Ammon's horn (tissue), 1 donor: Measurements from ENCODE around the gene ZBTB20.

Experiments
- DNase-seq: peaks from one replicate; pipeline ENCODE4 v3.0.0-alpha.2; 2016; ENCODE audit warnings: low spot score

ZBTB20 gene

DNA sequence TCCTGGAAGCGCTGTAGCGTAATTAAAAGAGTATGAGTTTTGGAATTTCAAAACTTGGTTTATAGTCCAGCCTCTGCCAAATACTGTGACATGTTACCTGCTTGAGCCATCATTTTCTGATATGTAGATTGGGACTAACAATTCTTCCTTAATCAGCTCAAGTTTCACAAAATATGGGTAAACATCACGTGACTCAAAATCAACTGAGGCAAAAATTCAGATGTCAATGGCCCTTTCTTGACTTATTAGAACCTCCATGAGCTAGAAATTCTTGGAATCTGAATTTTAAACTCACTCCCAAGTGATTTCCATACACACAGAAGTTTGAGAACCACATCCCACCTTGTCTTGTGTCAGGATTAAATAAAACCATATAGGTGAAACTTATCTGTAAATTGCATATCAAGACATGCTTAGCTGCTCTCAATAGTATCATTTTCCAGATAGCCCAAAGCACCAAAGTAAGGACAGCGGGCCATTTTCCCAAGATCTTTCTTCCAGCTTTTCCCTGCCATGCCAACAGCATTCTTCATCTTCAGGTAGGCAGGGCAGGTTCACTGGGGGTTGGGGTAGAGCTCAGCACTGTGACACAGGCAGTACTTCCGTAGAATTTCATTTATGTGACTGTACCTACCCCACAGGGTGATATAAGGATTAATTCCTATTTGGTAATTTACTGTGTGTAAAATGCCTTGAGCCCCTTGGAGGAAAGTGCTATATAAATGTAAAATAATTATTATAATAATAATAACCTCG is 474.2 kb downstream of the ZBTB20 start:
- no peak for DNase-seq

DNA sequence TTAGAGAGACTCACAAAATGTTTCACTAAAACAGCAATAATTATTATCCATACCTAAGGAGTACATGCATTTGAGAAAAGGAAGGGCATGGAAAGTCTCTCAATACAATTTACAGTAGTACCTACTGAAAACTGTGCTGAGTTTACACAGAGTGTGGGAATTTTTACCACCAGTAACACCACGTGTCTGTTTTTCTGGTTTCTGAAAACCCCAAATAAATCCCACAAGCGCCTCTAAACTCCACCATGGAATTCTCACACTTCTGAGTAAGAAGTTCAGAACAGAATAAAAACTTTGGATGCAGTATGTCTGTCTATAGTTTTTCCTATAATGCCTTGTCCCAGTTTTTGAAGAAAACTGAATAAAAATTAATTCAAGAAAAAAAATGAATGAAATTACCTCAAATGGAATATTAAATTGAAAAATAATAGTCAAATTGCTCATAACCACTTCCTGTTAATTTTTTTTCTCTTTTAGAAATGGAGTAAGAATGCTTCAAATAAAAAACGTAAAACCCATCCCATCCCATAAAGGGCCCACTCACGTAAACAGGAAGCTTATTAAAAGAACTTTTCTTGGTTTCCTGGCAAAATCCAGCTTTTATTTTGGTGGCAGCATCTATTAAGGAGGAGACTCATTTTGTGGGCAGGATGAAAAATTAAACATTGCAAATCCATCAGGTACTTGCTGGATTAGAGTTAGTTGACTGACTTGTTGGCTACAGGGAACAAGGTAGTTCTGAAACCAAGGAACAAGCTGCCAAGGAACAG is 475.2 kb downstream of the ZBTB20 start:
- DNase-seq, result no peak

DNA sequence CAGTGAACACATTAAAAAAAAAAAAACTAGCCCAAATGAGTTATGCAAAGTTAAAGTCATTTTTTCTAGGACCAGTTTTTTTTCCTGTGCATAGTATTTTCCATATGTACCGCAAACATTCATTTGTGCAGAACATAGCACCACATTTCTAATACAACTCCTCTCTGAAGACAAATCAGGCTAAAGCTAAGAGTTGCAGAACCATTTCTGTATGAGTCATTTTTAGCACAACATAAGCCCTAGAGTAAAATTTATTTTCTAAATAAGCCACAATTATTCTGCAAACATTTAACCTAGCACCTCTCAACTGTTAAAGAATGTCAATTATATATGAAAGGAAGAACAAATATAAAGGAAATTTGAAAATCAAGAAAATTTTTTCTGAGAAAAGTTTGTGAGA is 477.5 kb downstream of the ZBTB20 start:
- no peak for DNase-seq

- no peak for DNase-seq
Observed at GRCh38 chr3:114668099-114668498, 479.0 kb downstream of the ZBTB20 start.

GRCh38 chr3:114666623-114667022 is 480.5 kb downstream of the ZBTB20 start:
- DNase-seq, result no peak

GRCh38 chr3:114664006-114664405 is 483.1 kb downstream of the ZBTB20 start:
- DNase-seq, result no peak

DNA sequence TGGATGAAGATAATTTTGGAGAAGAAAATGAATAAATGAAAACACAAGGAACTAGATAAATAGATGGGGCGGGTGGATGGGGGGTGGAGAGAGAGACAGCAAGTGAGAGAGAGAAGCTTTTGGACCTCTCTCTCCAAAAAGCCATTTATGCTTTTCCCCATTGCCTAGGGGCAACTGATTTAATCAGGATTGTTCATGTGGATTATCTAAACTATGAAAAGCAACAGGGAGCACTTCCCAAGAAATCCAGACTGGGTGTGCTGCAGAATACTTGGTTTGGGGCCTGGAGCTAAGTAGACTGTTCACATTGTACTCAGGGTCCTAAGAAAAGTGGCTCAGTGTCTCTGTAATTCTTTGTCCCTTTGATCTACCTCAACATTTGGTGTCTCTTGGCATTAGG is 486.3 kb downstream of the ZBTB20 start:
- DNase-seq, result no peak

DNA sequence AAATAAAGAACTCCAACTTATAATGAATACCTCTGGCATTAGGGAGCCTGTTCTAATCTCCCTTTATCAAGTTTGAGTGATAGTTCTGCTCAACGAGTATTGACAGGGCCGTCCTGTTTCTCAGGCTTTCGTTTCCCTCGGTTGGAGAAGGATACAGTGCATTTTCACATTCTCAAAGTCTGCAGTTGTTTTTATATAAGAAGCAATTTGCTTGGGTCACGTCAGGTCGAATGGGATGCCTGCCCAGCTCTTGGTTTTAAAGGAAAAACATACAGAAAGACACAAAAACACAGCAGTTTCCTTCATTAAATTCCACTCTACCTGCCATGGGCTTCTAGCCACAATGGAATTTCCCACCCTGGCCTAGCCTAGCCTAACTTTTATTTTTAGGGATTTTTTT is 487.0 kb downstream of the ZBTB20 start:
- DNase-seq, result no peak

DNA sequence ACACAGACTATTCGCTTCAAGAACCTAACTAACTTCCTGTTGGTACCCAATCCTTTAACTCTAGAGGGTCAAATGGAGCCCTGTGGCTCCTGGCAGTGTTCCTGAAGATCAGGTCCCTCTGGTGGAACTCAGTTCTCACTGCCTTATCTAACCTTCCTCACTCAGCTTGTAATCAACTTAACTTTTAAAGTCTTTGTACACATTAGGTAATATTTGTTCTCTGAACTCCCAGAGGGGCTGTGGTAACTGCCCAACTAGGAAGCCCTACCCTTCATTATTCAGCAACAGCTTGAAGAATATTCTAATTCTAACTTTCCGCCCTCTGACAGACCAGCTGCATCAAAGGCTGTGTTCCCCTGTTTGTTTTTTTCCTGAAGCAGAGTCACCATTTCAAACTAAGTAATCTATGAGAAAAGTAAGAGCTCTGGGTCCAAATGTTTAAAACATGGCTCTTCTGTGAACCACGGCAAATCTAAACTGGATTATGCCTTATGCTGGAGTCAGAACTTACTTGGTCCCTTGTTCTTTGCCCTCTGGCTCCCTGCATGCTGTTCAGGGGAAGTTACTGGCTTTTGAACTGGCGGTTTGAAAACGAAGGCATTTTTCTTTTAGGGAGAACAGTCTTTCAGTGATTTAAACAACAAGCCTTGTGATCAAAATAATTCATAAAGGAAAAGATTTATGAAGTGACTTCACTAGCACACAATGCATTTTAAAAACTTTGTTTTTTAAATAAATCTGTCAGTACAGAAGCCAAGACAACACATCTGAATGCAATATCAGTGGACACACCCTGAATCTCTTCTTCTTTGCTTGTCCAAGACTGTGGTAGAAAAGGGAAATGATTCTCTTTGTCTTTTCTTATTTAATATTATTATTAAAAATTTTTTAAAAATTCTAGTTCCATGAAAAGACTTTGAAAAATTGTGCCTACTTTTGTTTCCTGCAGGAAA is 487.7 kb downstream of the ZBTB20 start:
- no peak for DNase-seq

- DNase-seq, result no peak
Observed at GRCh38 chr3:114651555-114651954, 495.5 kb downstream of the ZBTB20 start.

DNA sequence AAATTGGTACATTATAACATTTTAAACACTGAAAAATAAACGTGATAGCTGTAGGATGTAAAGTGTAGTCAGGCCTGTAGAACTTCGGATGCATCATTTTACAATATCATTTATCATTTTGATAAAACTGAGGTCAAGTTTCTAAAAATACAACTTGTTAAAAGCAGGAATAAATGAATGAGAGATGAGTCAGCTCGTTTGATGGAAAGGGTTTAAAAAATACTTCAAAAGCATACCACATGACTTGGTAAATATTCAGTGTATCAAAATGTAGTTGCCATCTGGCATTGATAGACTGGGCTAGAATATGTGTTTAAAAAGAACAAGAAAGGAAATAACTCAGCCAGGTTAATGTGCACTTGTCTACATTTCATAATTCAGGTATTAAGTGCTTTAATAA is 496.3 kb downstream of the ZBTB20 start:
- no peak for DNase-seq

DNA sequence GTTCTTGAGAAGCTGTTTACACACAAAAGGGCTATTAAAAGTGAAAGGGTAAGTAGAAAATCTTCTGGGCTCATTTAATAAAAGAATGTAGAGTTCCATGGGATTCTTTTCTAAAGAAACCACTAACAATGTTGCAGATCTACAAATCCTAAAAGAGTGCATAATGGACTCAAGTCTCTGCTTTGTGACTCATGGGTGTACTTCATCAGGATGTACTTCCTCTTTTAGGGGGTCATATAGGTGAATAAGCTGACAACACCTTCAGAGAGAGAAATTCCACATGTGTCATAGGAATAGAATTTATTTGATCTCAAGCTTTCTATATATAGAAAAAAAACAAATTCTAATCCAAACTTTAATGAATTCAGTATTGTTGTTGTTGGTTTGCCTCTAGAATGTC is 497.8 kb downstream of the ZBTB20 start:
- no peak for DNase-seq

DNA sequence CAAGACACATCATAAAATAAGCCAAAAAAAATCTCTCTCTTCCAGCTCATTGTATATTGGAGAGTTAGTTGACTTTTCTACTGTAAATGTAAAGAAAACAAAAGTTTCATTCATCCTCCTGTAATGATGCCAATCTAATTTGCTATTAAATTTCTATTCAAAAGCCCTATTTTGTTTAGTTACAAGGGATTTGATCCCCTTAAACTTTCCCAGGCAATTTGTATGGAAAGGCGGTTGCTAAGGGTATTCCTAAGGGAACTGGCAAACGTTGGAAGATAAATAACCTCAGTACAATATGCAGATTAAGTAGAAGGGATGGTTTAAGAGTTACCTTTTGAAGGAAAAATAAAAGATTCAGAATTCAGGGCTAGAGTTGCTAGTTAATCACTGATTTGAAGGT is 500.6 kb downstream of the ZBTB20 start:
- DNase-seq, result no peak

- DNase-seq, result no peak
Observed at GRCh38 chr3:114645392-114645791, 501.7 kb downstream of the ZBTB20 start.

DNA sequence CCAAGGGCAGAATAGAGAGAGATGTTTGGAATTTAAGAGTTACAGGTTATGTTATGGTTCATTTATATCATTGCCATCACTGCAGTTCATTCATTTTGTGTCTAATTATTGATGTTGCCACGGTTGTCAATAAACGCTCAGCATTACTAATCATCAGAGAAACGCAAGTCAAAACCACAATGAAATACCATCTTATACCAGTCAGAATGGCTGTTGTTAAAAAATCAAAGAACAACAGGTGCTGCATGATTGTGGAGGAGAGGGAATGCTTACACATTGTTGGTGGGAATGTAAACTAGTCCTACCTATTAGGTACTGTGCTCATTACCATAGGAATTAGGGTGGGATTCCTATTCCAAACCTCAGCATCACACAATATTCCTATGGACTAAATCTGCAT is 502.7 kb downstream of the ZBTB20 start:
- DNase-seq, result no peak

GRCh38 chr3:114642951-114643741 is 503.9 kb downstream of the ZBTB20 start:
- no peak for DNase-seq

- no peak for DNase-seq
Observed at GRCh38 chr3:114640126-114640525, 507.0 kb downstream of the ZBTB20 start.

- DNase-seq, result peak; percentile 48
Observed at GRCh38 chr3:114639171-114639570, 507.9 kb downstream of the ZBTB20 start.

DNA sequence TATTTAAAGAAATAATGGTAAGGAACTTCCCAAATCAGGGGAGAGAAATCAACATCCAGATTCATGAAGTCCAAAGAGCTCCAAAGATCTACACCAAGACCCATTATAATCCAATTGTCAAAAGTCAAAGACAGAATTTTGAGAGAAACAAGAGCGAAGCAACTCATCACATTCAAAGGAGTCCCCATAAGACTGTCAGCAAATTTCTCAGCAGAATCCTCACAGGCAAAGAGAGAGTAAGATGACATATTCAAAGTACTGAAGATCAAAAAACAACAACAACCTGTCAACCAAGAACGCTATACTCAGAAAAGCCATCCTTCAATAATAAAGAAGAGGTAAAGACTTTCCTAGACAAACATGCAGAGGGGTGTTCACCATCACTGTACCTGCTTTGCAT is 511.2 kb downstream of the ZBTB20 start:
- DNase-seq, result no peak

- DNase-seq, result no peak
Observed at GRCh38 chr3:114634635-114635034, 512.5 kb downstream of the ZBTB20 start.

DNA sequence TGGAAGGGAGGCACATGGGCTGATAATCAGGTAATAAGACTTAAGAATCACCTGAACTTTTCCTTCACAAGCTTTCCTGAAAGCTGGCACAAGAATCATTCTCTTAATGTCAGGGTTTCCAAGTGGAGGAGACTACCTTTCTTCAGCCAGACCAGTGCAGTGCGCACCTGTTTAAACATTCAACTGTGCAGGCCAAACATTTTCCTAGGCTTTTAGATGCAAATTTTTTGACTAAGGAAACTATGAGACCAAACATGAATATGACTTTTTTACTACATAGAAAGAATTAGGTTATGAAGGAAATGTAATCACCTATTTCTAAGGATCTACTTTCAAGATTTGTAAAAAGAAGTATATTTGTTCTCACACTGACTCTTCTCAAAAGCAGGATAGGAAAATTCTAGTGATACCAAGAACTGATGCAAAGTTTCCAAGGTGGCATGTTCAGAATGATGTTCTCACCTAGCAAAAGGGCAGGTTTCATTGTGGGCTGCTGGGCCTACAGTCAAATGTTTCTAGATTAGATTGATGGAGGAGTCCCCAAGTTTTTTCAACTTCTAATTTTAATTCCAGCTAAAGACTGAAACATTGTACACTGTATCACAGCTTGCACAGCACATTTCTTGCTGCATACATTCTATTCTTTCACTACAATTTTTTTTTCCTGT is 514.2 kb downstream of the ZBTB20 start:
- no peak for DNase-seq
